Sigmoid colon (tissue), 4 donors: ENCODE measurements around the gene FGGY.

Source experiments
- CTCF ChIP-seq, 4 experiments: fragments of 450-650 bp in 3 of 4; fragments of 200-600 bp in 1 of 4; IDR thresholded peaks; one replicate each; pipeline ENCODE4 v1.5.1; 2016 to 2019; ENCODE audit warnings: antibody characterized with exemption in 4 of 4, mild to moderate bottlenecking in 3 of 4, moderate library complexity in 2 of 4
- EP300 ChIP-seq, 4 donors: sonication (generic); formaldehyde crosslinking; IDR thresholded peaks; one replicate each; pipeline ENCODE4 v1.6.1; 2017; ENCODE audit warnings: antibody characterized with exemption in 4 of 4
- POLR2A ChIP-seq, 2 donors: fragments of 450-650 bp; IDR thresholded peaks; one replicate each; pipeline ENCODE4 v1.6.1; 2016; ENCODE audit warnings: antibody characterized with exemption in 2 of 2, mild to moderate bottlenecking in 2 of 2, moderate library complexity in 2 of 2
- POLR2AphosphoS5 ChIP-seq, 4 donors: sonication (generic); formaldehyde crosslinking; IDR thresholded peaks; one replicate each; pipeline ENCODE4 v1.6.1; 2017; ENCODE audit warnings: antibody characterized with exemption in 4 of 4

- TF ChIP-seq CTCF (IDR thresholded peaks at IDR 0.05), result no peak
- no peak for TF ChIP-seq POLR2AphosphoS5 (IDR thresholded peaks at IDR 0.05)
- no peak for TF ChIP-seq POLR2A (IDR thresholded peaks at IDR 0.05)
- no peak for TF ChIP-seq EP300 (IDR thresholded peaks at IDR 0.05)
Observed at GRCh38 chr1:59693406-59693805, 396.5 kb downstream of the FGGY start.
